ENCODE data around the gene CRYM. TPM values are rescaled to one million over a fixed set of nuclear protein-coding genes. Genes with fewer than 3 reads are reported as not detected.
"Not testable (repeated sequence)": the region's sequence is repeated elsewhere in the genome, so short reads cannot be mapped to it uniquely, and the experiment has no call there.

The CRYM gene
- total RNA-seq, 1 donor from 2014 or later: 4.8 TPM

- Histone ChIP-seq H3K27me3 (no peaks in the 10 kb centered on the region), H3K36me3 (no peaks in the 10 kb centered on the region), H3K4me1 (no peaks in the 10 kb centered on the region), H3K4me3 (no peak overlapping the region), H3K27ac (no peak overlapping the region), H3K9me3 (no peaks in the 10 kb centered on the region)
- intact Hi-C loops (cut with DNase I): no loop called here
- DNase-seq (no peak), ATAC-seq (no peak)
- TF ChIP-seq CTCF (IDR thresholded peaks at IDR 0.05): no peak
Observed at GRCh38 chr16:21260870-21261791, 17.0 kb downstream of the CRYM start.

GRCh38 chr16:21257284-21257683, 20.8 kb downstream of the CRYM start:
- H3K36me3 ChIP-seq: no peaks in the 10 kb centered on the region
- no peaks in the 10 kb centered on the region for H3K9me3 ChIP-seq
- intact Hi-C loops (cut with DNase I): no loop called here
- no peaks in the 10 kb centered on the region for H3K4me1 ChIP-seq
- no peaks in the 10 kb centered on the region for H3K27me3 ChIP-seq
- DNase-seq: no peak
- no peak for ATAC-seq
- TF ChIP-seq CTCF (IDR thresholded peaks at IDR 0.05): no peak
- H3K4me3 ChIP-seq: no peak overlapping the region
- H3K27ac ChIP-seq: no peak overlapping the region

GRCh38 chr16:21256636-21257035, 21.5 kb downstream of the CRYM start:
- Histone ChIP-seq H3K4me1 (no peaks in the 10 kb centered on the region), H3K27me3 (no peaks in the 10 kb centered on the region), H3K4me3 (no peak overlapping the region), H3K36me3 (no peaks in the 10 kb centered on the region), H3K9me3 (no peaks in the 10 kb centered on the region), H3K27ac (no peak overlapping the region)
- DNase-seq: no peak
- no peak for TF ChIP-seq CTCF (IDR thresholded peaks at IDR 0.05)
- intact Hi-C loops (cut with DNase I): no loop called here
- no peak for ATAC-seq

DNA sequence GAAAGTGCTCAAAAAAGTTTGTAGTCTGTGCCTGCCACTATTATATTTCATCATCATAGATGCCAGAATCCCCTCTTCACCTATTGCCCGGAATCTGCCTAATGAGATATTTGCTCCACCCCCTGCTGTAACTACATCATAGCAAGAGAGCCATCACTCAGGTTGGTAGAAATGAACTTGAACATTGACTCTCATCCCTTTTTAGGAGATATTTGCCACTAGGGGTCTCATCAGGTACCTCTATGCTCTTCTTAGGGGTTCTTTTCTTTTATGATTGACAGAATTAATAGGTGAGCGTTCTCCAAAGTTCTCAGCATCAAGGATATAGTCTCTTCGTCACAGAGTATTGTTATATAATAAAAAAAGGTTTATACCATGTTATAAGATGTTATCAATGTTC, 24.6 kb downstream of the CRYM start:
- Histone ChIP-seq H3K27me3 (no peaks in the 10 kb centered on the region), H3K9me3 (no peaks in the 10 kb centered on the region), H3K36me3 (no peaks in the 10 kb centered on the region), H3K4me1 (no peaks in the 10 kb centered on the region), H3K27ac (no peak overlapping the region), H3K4me3 (no peak overlapping the region)
- no peak for DNase-seq
- no peak for ATAC-seq
- TF ChIP-seq CTCF (IDR thresholded peaks at IDR 0.05): no peak
- intact Hi-C loops (cut with DNase I): no loop called here

- H3K27ac ChIP-seq: no peak overlapping the region
- H3K36me3 ChIP-seq: no peaks in the 10 kb centered on the region
- TF ChIP-seq CTCF (IDR thresholded peaks at IDR 0.05): no peak
- intact Hi-C loops (cut with DNase I): no loop called here
- no peaks in the 10 kb centered on the region for H3K9me3 ChIP-seq
- no peaks in the 10 kb centered on the region for H3K4me1 ChIP-seq
- H3K4me3 ChIP-seq: no peak overlapping the region
- no peak for DNase-seq
- no peak for ATAC-seq
- H3K27me3 ChIP-seq: no peaks in the 10 kb centered on the region
Observed at GRCh38 chr16:21250072-21250923, 27.8 kb downstream of the CRYM start.

GRCh38 chr16:21248179-21248578, 29.9 kb downstream of the CRYM start:
- not testable (repeated sequence) for H3K27ac ChIP-seq

More at GRCh38 chr16:21248179-21248578, 29.9 kb downstream of the CRYM start:
- DNase-seq; H3K36me3 ChIP-seq; H3K9me3 ChIP-seq; H3K4me1 ChIP-seq; intact Hi-C loops (cut with DNase I); H3K4me3 ChIP-seq; ATAC-seq; H3K27me3 ChIP-seq: not testable (repeated sequence)

Measured in upper lobe of right lung (tissue), 1 donor.